ENCODE data around the gene DLG2.

- TF ChIP-seq CTCF (IDR thresholded peaks at IDR 0.05) (no peak), POLR2A (IDR thresholded peaks at IDR 0.05) (no peak), EP300 (IDR thresholded peaks at IDR 0.05) (no peak)
Measured at GRCh38 chr11:83540728-83541127, 2086.4 kb downstream of the DLG2 start.

Data from ovary (tissue), 3 donors.